ENCODE results near the gene POMP. TPM values are rescaled to one million over a fixed set of nuclear protein-coding genes. Genes with fewer than 3 reads are reported as not detected.
"Not testable (repeated sequence)": the region's sequence is repeated elsewhere in the genome, so short reads cannot be mapped to it uniquely, and the experiment has no call there.

The POMP gene
- polyA plus RNA-seq, 3 donors from 2014 or later = 136 to 152 (median 138) TPM

- no peak overlapping the region for H3K4me3 Mint-ChIP-seq
- H3K4me1 Mint-ChIP-seq = no peaks in the 10 kb centered on the region
- H3K9me3 Mint-ChIP-seq = peaks cover 9 to 28% (median 14%) of the 10 kb centered on the region in 6 donors
- no peak overlapping the region for H3K27ac Mint-ChIP-seq
- DNase-seq = no peak
- H3K36me3 Mint-ChIP-seq = peaks cover 0 to 5% (median 0%) of the 10 kb centered on the region in 3 donors
- peaks cover 2 to 13% (median 2%) of the 10 kb centered on the region in 3 donors for H3K27me3 Mint-ChIP-seq (ENCODE audit: low read depth in 3 of 3)
Observed at GRCh38 chr13:28685892-28686291, 27.0 kb downstream of the POMP start.

- peaks cover 10 to 36% (median 17%) of the 10 kb centered on the region in 6 donors for H3K9me3 Mint-ChIP-seq
- H3K27ac Mint-ChIP-seq, DNase-seq, H3K4me1 Mint-ChIP-seq, H3K4me3 Mint-ChIP-seq: not testable (repeated sequence)
- H3K36me3 Mint-ChIP-seq = peaks cover 21 to 58% (median 38%) of the 10 kb centered on the region in 3 donors
- H3K27me3 Mint-ChIP-seq (ENCODE audit: low read depth in 3 of 3) = peaks cover 2 to 20% (median 2%) of the 10 kb centered on the region in 3 donors
Observed at GRCh38 chr13:28693605-28694491, 34.9 kb downstream of the POMP start.

DNA sequence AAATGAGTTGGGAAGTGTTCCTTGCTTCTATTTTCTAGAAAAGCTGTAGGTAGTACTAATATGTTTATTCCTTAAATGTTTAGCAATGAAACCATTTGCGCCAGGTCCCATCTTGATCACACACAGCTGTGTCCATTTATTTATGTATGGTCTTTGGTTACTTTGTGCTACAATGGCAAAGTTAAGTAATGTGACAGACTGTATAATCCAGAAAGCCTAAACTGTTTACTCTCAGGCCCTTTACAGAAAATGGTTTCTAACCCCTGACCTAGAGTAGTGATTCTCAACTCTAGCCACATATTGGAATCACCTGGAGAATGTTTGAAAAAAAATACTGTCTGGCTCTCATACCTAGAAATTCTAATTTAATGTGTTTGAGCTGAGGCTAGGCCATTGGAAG is 38.5 kb downstream of the POMP start:
- Mint-ChIP-seq H3K9me3 (peaks cover 0 to 5% (median under 1%) of the 10 kb centered on the region in 6 donors), H3K4me3 (no peak overlapping the region), H3K27me3 (ENCODE audit: low read depth in 3 of 3) (no peaks in the 10 kb centered on the region), H3K36me3 (peaks cover 37 to 80% (median 57%) of the 10 kb centered on the region in 3 donors), H3K27ac (no peak overlapping the region), H3K4me1 (no peaks in the 10 kb centered on the region)
- no peak for DNase-seq

- H3K4me1 Mint-ChIP-seq = no peaks in the 10 kb centered on the region
- no peak for DNase-seq
- H3K27me3 Mint-ChIP-seq (ENCODE audit: low read depth in 3 of 3) = no peaks in the 10 kb centered on the region
- H3K4me3 Mint-ChIP-seq = no peak overlapping the region
- H3K9me3 Mint-ChIP-seq = peaks cover 0 to 2% (median 0%) of the 10 kb centered on the region in 6 donors
- H3K36me3 Mint-ChIP-seq = peaks cover 37 to 82% (median 61%) of the 10 kb centered on the region in 3 donors
- H3K27ac Mint-ChIP-seq = no peak overlapping the region
Observed at GRCh38 chr13:28699246-28699645, 40.3 kb downstream of the POMP start.

DNA sequence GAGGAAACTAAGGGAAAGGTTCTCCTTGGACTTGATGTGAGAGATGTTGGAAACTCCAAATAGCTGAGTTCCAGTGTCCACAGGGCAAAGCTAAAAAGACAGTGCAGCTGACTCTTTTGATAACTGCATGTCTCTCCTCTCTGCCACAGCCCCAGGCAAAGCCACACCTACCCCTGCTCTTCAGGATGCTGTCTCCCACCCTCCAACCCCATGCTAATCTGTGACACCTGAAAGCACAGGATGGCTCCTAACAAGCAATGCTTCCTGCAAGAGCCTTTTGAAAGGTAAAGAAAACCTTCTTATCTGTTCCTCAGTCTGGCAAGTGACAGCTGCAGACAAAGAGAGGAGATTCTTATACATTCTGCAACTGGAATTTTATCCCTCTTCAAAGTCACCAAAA is 45.4 kb downstream of the POMP start:
- Mint-ChIP-seq H3K27me3 (ENCODE audit: low read depth in 3 of 3) (no peaks in the 10 kb centered on the region), H3K27ac (no peak overlapping the region), H3K9me3 (no peaks in the 10 kb centered on the region), H3K36me3 (peaks cover 21 to 49% (median 33%) of the 10 kb centered on the region in 3 donors), H3K4me1 (no peaks in the 10 kb centered on the region), H3K4me3 (no peak overlapping the region)
- no peak for DNase-seq

DNA sequence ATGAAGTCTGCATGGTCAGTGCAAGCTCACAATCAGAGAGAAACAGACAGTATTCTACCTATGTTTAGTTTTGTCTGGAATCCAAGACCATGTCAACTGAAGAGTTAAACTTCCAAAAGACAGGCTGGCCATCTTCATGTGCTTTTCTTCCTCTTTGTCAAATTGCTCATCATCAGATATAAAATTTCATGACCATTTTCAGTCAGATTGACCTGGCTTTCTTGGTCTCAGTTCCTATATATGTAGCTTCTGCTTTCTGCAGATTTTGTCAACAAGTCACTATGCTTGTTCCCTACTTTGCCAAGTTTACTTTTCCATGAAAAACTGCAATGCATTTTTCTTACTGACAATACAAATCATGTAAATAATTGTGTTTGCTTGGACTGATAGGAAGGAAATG is 46.0 kb downstream of the POMP start:
- Mint-ChIP-seq H3K27me3 (ENCODE audit: low read depth in 3 of 3) (no peaks in the 10 kb centered on the region), H3K36me3 (peaks cover 22 to 49% (median 32%) of the 10 kb centered on the region in 3 donors), H3K27ac (no peak overlapping the region), H3K9me3 (no peaks in the 10 kb centered on the region), H3K4me3 (no peak overlapping the region), H3K4me1 (no peaks in the 10 kb centered on the region)
- no peak for DNase-seq

DNA sequence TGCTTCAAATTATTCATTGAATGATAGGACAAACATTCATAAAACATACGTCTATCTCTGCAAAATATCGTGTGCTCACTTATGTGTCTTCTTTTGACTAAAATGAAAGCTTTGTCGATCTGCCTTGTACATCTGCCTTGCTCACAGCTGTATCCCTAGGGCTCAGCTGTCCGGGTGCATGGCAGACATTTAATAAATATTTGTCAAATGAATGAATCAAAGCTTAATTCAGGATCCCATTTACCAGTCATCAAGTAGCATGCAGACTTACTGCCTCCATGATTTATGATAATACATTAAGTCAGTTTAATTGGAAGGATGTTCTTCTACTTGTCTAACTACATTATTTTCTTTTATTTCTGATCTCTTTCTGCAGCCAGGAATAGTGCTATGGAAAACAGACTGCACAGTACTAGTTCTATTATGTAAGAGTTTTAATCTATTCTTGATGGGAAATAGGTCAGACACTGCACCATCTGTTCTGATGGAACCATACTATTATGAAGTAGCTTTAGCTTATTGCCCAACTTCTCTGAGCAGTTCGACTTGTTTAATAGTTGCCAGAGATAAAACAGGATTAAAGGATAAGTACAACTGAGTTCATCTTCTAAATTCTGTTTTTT is 46.6 kb downstream of the POMP start:
- no peaks in the 10 kb centered on the region for H3K27me3 Mint-ChIP-seq (ENCODE audit: low read depth in 3 of 3)
- H3K27ac Mint-ChIP-seq = no peak overlapping the region
- DNase-seq = no peak
- H3K36me3 Mint-ChIP-seq = peaks cover 20 to 45% (median 27%) of the 10 kb centered on the region in 3 donors
- no peak overlapping the region for H3K4me3 Mint-ChIP-seq
- no peaks in the 10 kb centered on the region for H3K4me1 Mint-ChIP-seq
- H3K9me3 Mint-ChIP-seq = no peaks in the 10 kb centered on the region

- H3K4me1 Mint-ChIP-seq = no peaks in the 10 kb centered on the region
- H3K9me3 Mint-ChIP-seq = no peaks in the 10 kb centered on the region
- peaks cover 20 to 32% (median 22%) of the 10 kb centered on the region in 3 donors for H3K36me3 Mint-ChIP-seq
- peak overlapping the region in 1 of 6 donors; percentile 28 for H3K27ac Mint-ChIP-seq
- H3K27me3 Mint-ChIP-seq (ENCODE audit: low read depth in 3 of 3) = no peaks in the 10 kb centered on the region
- no peak for DNase-seq
- H3K4me3 Mint-ChIP-seq = no peak overlapping the region
Observed at GRCh38 chr13:28707629-28708427, 48.9 kb downstream of the POMP start.

- no peaks in the 10 kb centered on the region for H3K9me3 Mint-ChIP-seq
- peaks cover 0 to 3% (median 0%) of the 10 kb centered on the region in 3 donors for H3K27me3 Mint-ChIP-seq (ENCODE audit: low read depth in 3 of 3)
- H3K4me3 Mint-ChIP-seq = no peak overlapping the region
- DNase-seq = no peak
- peaks cover 0 to 3% of the 10 kb centered on the region in 2 donors for H3K4me1 Mint-ChIP-seq
- peaks cover 18 to 22% (median 20%) of the 10 kb centered on the region in 3 donors for H3K36me3 Mint-ChIP-seq
- no peak overlapping the region for H3K27ac Mint-ChIP-seq
Observed at GRCh38 chr13:28710161-28710560, 51.2 kb downstream of the POMP start.

GRCh38 chr13:28714651-28715050 is 55.7 kb downstream of the POMP start:
- Mint-ChIP-seq H3K9me3 (no peaks in the 10 kb centered on the region), H3K27me3 (ENCODE audit: low read depth in 3 of 3) (peaks cover 2 to 18% (median 8%) of the 10 kb centered on the region in 3 donors), H3K27ac (no peak overlapping the region), H3K36me3 (peaks cover under 1 to 10% (median 9%) of the 10 kb centered on the region in 3 donors), H3K4me1 (peaks cover 31 to 40% of the 10 kb centered on the region in 2 donors), H3K4me3 (no peak overlapping the region)
- no peak for DNase-seq

DNA sequence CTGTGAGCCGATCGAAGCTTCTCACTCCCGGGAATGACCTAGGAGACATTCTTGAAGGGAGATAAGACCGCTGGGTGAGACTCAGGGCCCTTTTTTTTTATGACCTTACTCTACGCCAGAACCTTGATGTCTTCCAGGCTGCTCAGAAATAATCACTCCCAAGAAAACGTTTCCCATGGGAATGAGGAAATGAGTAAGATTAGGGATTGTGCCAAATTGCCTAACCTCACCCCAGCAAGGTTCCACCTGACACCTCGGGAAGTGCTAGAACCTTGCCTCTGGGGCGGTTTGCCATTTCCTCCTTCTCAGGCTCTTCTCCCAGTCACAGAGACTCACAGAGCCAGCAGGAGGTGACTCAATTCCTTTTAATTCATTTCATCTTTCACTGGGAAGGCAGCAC is 57.6 kb downstream of the POMP start:
- Mint-ChIP-seq H3K4me1 (peaks cover 31 to 42% of the 10 kb centered on the region in 2 donors), H3K36me3 (peaks cover 0 to 5% (median 4%) of the 10 kb centered on the region in 3 donors), H3K27ac (peak overlapping the region in 2 of 6 donors; percentile 70 to 71), H3K27me3 (ENCODE audit: low read depth in 3 of 3) (peaks cover 2 to 18% (median 8%) of the 10 kb centered on the region in 3 donors), H3K4me3 (peak overlapping the region; percentile 11 to 98 (median 97)), H3K9me3 (no peaks in the 10 kb centered on the region)
- no peak for DNase-seq

DNA sequence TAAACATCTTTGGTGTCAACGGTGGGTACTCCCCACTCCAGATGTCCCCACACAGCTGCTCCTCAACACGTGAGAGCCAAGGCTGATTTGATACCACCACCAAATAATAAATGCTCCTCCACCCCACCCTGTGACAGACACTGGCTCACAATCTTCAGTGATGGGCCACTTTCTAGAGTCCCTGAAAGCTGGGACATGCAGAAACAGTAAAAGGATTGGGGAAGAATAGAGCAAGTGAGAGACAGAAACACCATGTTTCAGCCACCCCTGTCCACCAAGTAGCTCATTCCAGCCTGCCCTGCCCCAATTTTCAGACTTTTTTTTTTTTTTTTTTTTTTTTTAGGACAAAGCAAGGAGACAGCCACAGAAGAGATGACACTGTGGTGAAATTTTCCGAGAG is 58.2 kb downstream of the POMP start:
- Mint-ChIP-seq H3K9me3 (no peaks in the 10 kb centered on the region), H3K4me3 (peak overlapping the region; percentile 58 to 98 (median 97)), H3K36me3 (no peaks in the 10 kb centered on the region), H3K27ac (peak overlapping the region; percentile 44 to 95 (median 92)), H3K27me3 (ENCODE audit: low read depth in 3 of 3) (peaks cover 2 to 18% (median 10%) of the 10 kb centered on the region in 3 donors), H3K4me1 (peaks cover 31 to 42% of the 10 kb centered on the region in 2 donors)
- DNase-seq = no peak

GRCh38 chr13:28718196-28718542 is 59.2 kb downstream of the POMP start:
- Mint-ChIP-seq H3K36me3 (no peaks in the 10 kb centered on the region), H3K9me3 (no peaks in the 10 kb centered on the region), H3K4me1 (peaks cover 28 to 42% of the 10 kb centered on the region in 2 donors), H3K4me3 (peak overlapping the region; percentile 96 to 98 (median 97)), H3K27me3 (ENCODE audit: low read depth in 3 of 3) (peaks cover 2 to 18% (median 10%) of the 10 kb centered on the region in 3 donors), H3K27ac (peak overlapping the region; percentile 94 to 98 (median 95))
- DNase-seq = no peak
